Calu3 (cell line): ENCODE data around the gene OR4E2. TPM values are rescaled to one million over a fixed set of nuclear protein-coding genes. Genes with fewer than 3 reads are reported as not detected.
"Not testable (repeated sequence)": the region's sequence is repeated elsewhere in the genome, so short reads cannot be mapped to it uniquely, and the experiment has no call there.

Experiments
- BruUV-seq: library from RNA; stranded (reverse); fragments of 400-500 nt; replicated peaks from 2 replicates; lab custom pipeline; 2021; lab: Mats Ljungman, UMichigan
- CTCF ChIA-PET: fragments of 300-600 bp; sonication (Branson Sonifier 250); formaldehyde crosslinking; loops from one replicate; lab custom pipeline; 2022; ENCODE audit warnings: antibody characterized with exemption; lab: Charles Lee
- DNase-seq: peaks from one replicate; pipeline ENCODE4 v3.0.0; 2022
- H3K27ac Mint-ChIP-seq: one replicate; pipeline ENCODE4 v1.8.0; 2022; ENCODE audit warnings: mixed read lengths; ENCODE audit not compliant: unreplicated experiment
- H3K27me3 Mint-ChIP-seq: one replicate; pipeline ENCODE4 v1.8.0; 2022; ENCODE audit warnings: mixed read lengths; ENCODE audit not compliant: unreplicated experiment
- H3K36me3 Mint-ChIP-seq: one replicate; pipeline ENCODE4 v1.8.0; 2022; ENCODE audit warnings: mild to moderate bottlenecking, moderate library complexity, mixed read lengths; ENCODE audit not compliant: insufficient read depth, unreplicated experiment
- H3K4me1 Mint-ChIP-seq: one replicate; pipeline ENCODE4 v1.8.0; 2022; ENCODE audit warnings: mild to moderate bottlenecking, low read depth, mixed read lengths; ENCODE audit not compliant: unreplicated experiment
- H3K4me3 Mint-ChIP-seq: one replicate; pipeline ENCODE4 v1.8.0; 2022; ENCODE audit warnings: mild to moderate bottlenecking, low read depth, moderate library complexity, mixed read lengths; ENCODE audit not compliant: unreplicated experiment
- H3K9me3 Mint-ChIP-seq: one replicate; pipeline ENCODE4 v1.8.0; 2022; ENCODE audit warnings: low read depth, mixed read lengths; ENCODE audit not compliant: unreplicated experiment
- CTCF ChIP-seq: fragments of 200-600 bp; IDR thresholded peaks from one replicate; pipeline ENCODE4 v1.8.0; 2022; ENCODE audit warnings: antibody characterized with exemption; ENCODE audit not compliant: unreplicated experiment
- intact Hi-C: fragments of 100-400 bp; cut with micrococcal nuclease; formaldehyde crosslinking; loops from one replicate; pipeline ENCODE4 v1.10.0; 2022; ENCODE audit not compliant: unreplicated experiment
- total RNA-seq: library from RNA; stranded (reverse); gene quantifications from 2 replicates; pipeline ENCODE4 v1.2.3, GENCODE V29; 2022

The OR4E2 gene
- total RNA-seq, 1 experiment from 2014 or later, result not detected

DNA sequence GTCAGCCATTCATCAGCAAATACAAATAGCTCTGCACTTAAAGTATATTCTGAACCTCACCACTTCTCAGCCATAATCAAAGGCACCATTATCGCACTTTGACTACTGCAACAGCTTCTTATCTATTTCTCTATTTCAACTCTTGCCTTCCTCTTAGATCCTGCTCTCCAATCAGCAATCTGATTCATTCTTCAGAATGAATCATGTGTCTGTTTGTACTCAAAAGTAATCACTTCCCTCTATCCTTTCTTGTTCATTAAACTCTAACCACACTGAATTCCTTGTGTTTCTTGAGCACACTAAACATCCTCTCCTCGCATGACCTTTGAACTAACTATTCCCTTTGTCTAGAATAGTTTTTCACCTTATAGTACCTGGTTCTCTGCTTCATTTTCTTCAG lies 32.8 kb downstream of the OR4E2 start:
- CTCF ChIA-PET, result no interaction called here
- H3K4me1 Mint-ChIP-seq, result peaks cover 12% of the 10 kb centered on the region
- no TSS peak for BruUV-seq
- intact Hi-C loops, result no loop called here
- no peak overlapping the region for H3K27ac Mint-ChIP-seq
- no peaks in the 10 kb centered on the region for H3K9me3 Mint-ChIP-seq
- no peak for TF ChIP-seq CTCF
- H3K36me3 Mint-ChIP-seq, result no peaks in the 10 kb centered on the region
- peaks cover 29% of the 10 kb centered on the region for H3K27me3 Mint-ChIP-seq
- DNase-seq, result no peak
- no peak overlapping the region for H3K4me3 Mint-ChIP-seq

GRCh38 chr14:21694425-21694824 lies 40.8 kb downstream of the OR4E2 start:
- no TSS peak for BruUV-seq
- intact Hi-C loops, result no loop called here
- Mint-ChIP-seq H3K4me3 (no peak overlapping the region), H3K9me3 (no peaks in the 10 kb centered on the region), H3K36me3 (no peaks in the 10 kb centered on the region), H3K27ac (no peak overlapping the region), H3K27me3 (peaks cover 14% of the 10 kb centered on the region), H3K4me1 (no peaks in the 10 kb centered on the region)
- TF ChIP-seq CTCF, result no peak
- no peak for DNase-seq
- CTCF ChIA-PET, result no interaction called here

- H3K9me3 Mint-ChIP-seq, intact Hi-C loops, H3K4me3 Mint-ChIP-seq, DNase-seq, H3K27ac Mint-ChIP-seq, BruUV-seq, H3K36me3 Mint-ChIP-seq, H3K4me1 Mint-ChIP-seq, CTCF ChIA-PET: not testable (repeated sequence)
- peaks cover 17% of the 10 kb centered on the region for H3K27me3 Mint-ChIP-seq
Measured at GRCh38 chr14:21697662-21698061, 44.0 kb downstream of the OR4E2 start.

DNA sequence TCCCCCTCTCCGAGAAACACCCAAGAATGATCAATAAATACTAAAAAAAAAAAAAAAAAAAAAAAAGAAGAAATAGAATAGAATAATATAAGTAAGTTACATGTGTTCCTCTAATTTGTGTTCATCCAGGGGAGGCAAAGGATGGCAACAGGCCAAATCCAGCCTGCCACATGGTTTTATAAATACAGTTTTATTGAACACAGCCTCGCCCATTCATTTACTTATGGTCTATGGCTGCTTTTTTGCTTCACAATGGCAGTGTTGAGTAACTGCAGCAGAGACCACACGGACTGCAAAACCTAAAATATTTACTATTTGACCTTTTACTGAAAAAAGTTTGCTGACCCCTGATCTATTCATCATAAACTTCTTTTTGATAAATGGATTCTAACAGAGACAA lies 44.9 kb downstream of the OR4E2 start:
- intact Hi-C loops, CTCF ChIA-PET, H3K36me3 Mint-ChIP-seq, DNase-seq, BruUV-seq, H3K4me3 Mint-ChIP-seq, H3K4me1 Mint-ChIP-seq, H3K9me3 Mint-ChIP-seq, H3K27ac Mint-ChIP-seq: not testable (repeated sequence)
- H3K27me3 Mint-ChIP-seq, result peaks cover 17% of the 10 kb centered on the region

- no peak for DNase-seq
- intact Hi-C loops, result no loop called here
- no peaks in the 10 kb centered on the region for H3K9me3 Mint-ChIP-seq
- TF ChIP-seq CTCF, result no peak
- no peak overlapping the region for H3K27ac Mint-ChIP-seq
- H3K4me1 Mint-ChIP-seq, result no peaks in the 10 kb centered on the region
- CTCF ChIA-PET, result no interaction called here
- BruUV-seq, result no TSS peak
- H3K4me3 Mint-ChIP-seq, result no peak overlapping the region
- H3K36me3 Mint-ChIP-seq, result no peaks in the 10 kb centered on the region
- peaks cover 17% of the 10 kb centered on the region for H3K27me3 Mint-ChIP-seq
Measured at GRCh38 chr14:21699551-21699950, 45.9 kb downstream of the OR4E2 start.
